ENCODE results near the gene PCDHGA9.
"Not testable (repeated sequence)": the region's sequence is repeated elsewhere in the genome, so short reads cannot be mapped to it uniquely, and the experiment has no call there.

Gene PCDHGA9

GRCh38 chr5:141393267-141393666 lies 9.3 kb upstream of the PCDHGA9 start:
- H3K4me1 ChIP-seq (ENCODE audit: control extremely low read depth in 1 of 4, control insufficient read depth in 4 of 4, insufficient read depth in 4 of 4, low read length in 3 of 4), result no peaks in the 10 kb centered on the region
- H3K4me3 ChIP-seq (ENCODE audit: control insufficient read depth in 1 of 7, extremely low read depth in 1 of 7, insufficient read depth in 4 of 7, low read depth in 2 of 7, low read length in 6 of 7), result peak overlapping the region in 1 of 7 experiments; percentile 28
- H3K36me3 ChIP-seq (ENCODE audit: control insufficient read depth in 4 of 4, insufficient read depth in 4 of 4, low read length in 3 of 4), result peaks cover 0 to 8% (median 0%) of the 10 kb centered on the region in 4 experiments
- peaks cover 3 to 73% (median 52%) of the 10 kb centered on the region in 5 experiments for H3K9me3 ChIP-seq (ENCODE audit: control extremely low read depth in 1 of 5, control insufficient read depth in 4 of 5, insufficient read depth in 2 of 5, low read depth in 1 of 5, low read length in 4 of 5)
- POLR2A ChIA-PET, result no interaction called here
- H3K27me3 ChIP-seq (replicated peaks in 2 of 5; ENCODE audit: control insufficient read depth in 4 of 5, insufficient read depth in 5 of 5, low read length in 4 of 5), result peaks cover 13 to 73% (median 35%) of the 10 kb centered on the region in 5 experiments
- CTCF ChIA-PET, result interaction anchor here (1.3 kb wide), 1 partner anchor 165 kb away, joined by 4 read pairs; no protein-coding TSS in a partner anchor
- 30% methylated on average over 17 of the region's 21 CpGs for whole genome bisulfite sequencing (ENCODE audit: insufficient coverage)
- DNase-seq, result no peak
- no peak overlapping the region for H3K27ac ChIP-seq (ENCODE audit: insufficient read depth in 1 of 2, low read depth in 1 of 2, low read length in 2 of 2, poor library complexity in 1 of 2, severe bottlenecking in 2 of 2)

GRCh38 chr5:141394401-141395187 lies 8.0 kb upstream of the PCDHGA9 start:
- 32% methylated on average over 26 of the region's 53 CpGs for WGBS (ENCODE audit: insufficient coverage)
- peaks cover 12 to 73% (median 33%) of the 10 kb centered on the region in 5 experiments for H3K27me3 ChIP-seq (replicated peaks in 2 of 5; ENCODE audit: control insufficient read depth in 4 of 5, insufficient read depth in 5 of 5, low read length in 4 of 5)
- H3K4me1 ChIP-seq (ENCODE audit: control extremely low read depth in 1 of 4, control insufficient read depth in 4 of 4, insufficient read depth in 4 of 4, low read length in 3 of 4); H3K4me3 ChIP-seq (ENCODE audit: control insufficient read depth in 1 of 7, extremely low read depth in 1 of 7, insufficient read depth in 4 of 7, low read depth in 2 of 7, low read length in 6 of 7); H3K27ac ChIP-seq (ENCODE audit: insufficient read depth in 1 of 2, low read depth in 1 of 2, low read length in 2 of 2, poor library complexity in 1 of 2, severe bottlenecking in 2 of 2); H3K36me3 ChIP-seq (ENCODE audit: control insufficient read depth in 4 of 4, insufficient read depth in 4 of 4, low read length in 3 of 4); DNase-seq; POLR2A ChIA-PET: not testable (repeated sequence)
- peaks cover 3 to 72% (median 52%) of the 10 kb centered on the region in 5 experiments for H3K9me3 ChIP-seq (ENCODE audit: control extremely low read depth in 1 of 5, control insufficient read depth in 4 of 5, insufficient read depth in 2 of 5, low read depth in 1 of 5, low read length in 4 of 5)
- CTCF ChIA-PET, result interaction anchor here (1.1 to 4.1 kb wide), 3 partner anchors 19 to 118 kb away, joined by 3 to 17 read pairs (median 9); partner anchors contain the start of genes PCDHGA10 and TAF7

GRCh38 chr5:141397756-141398551 lies 4.6 kb upstream of the PCDHGA9 start, which contains the start of gene PCDHGB5:
Gene PCDHGB5 (plus strand): TSS chr5:141397947. CDS start chr5:141398128, 181 bp downstream.
- Histone ChIP-seq H3K27me3 (replicated peaks in 2 of 5; ENCODE audit: control insufficient read depth in 4 of 5, insufficient read depth in 5 of 5, low read length in 4 of 5) (peaks cover 22 to 70% (median 31%) of the 10 kb centered on the region in 5 experiments), H3K9me3 (ENCODE audit: control extremely low read depth in 1 of 5, control insufficient read depth in 4 of 5, insufficient read depth in 2 of 5, low read depth in 1 of 5, low read length in 4 of 5) (peaks cover 8 to 69% (median 52%) of the 10 kb centered on the region in 5 experiments), H3K4me3 (ENCODE audit: control insufficient read depth in 1 of 7, extremely low read depth in 1 of 7, insufficient read depth in 4 of 7, low read depth in 2 of 7, low read length in 6 of 7) (peak within 1 kb of the TSS in 5 of 7 experiments; percentile 29 to 71 (median 48))
- DNase-seq, result peak; percentile 43 to 81 (median 79)
- H3K36me3 ChIP-seq (ENCODE audit: control insufficient read depth in 4 of 4, insufficient read depth in 4 of 4, low read length in 3 of 4); POLR2A ChIA-PET; H3K27ac ChIP-seq (ENCODE audit: insufficient read depth in 1 of 2, low read depth in 1 of 2, low read length in 2 of 2, poor library complexity in 1 of 2, severe bottlenecking in 2 of 2); H3K4me1 ChIP-seq (ENCODE audit: control extremely low read depth in 1 of 4, control insufficient read depth in 4 of 4, insufficient read depth in 4 of 4, low read length in 3 of 4): not testable (repeated sequence)
- CTCF ChIA-PET, result interaction anchor here (0.6 to 4.1 kb wide), 14 partner anchors 9 to 166 kb away, joined by 3 to 20 read pairs (median 4); partner anchors contain the start of genes PCDHGA10, PCDHGA11, PCDHGB3 and PCDHGB6
- WGBS (ENCODE audit: insufficient coverage), result 4% methylated on average over 9 of the region's 43 CpGs

DNA sequence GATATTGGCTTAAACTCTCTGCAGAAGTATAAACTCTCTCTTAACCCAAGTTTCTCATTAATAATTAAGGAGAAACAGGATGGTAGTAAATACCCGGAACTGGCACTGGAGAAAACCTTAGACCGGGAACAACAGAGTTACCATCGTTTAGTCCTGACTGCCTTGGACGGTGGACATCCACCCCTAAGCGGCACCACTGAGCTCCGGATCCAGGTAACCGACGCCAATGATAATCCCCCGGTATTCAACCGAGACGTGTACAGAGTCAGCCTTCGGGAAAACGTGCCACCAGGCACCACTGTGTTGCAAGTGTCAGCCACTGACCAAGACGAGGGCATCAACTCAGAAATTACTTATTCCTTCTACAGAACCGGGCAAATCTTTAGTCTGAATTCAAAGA lies 4.0 kb upstream of the PCDHGA9 start:
- DNase-seq, result no peak
- Histone ChIP-seq H3K4me1 (ENCODE audit: control extremely low read depth in 1 of 4, control insufficient read depth in 4 of 4, insufficient read depth in 4 of 4, low read length in 3 of 4) (no peaks in the 10 kb centered on the region), H3K36me3 (ENCODE audit: control insufficient read depth in 4 of 4, insufficient read depth in 4 of 4, low read length in 3 of 4) (no peaks in the 10 kb centered on the region), H3K9me3 (ENCODE audit: control extremely low read depth in 1 of 5, control insufficient read depth in 4 of 5, insufficient read depth in 2 of 5, low read depth in 1 of 5, low read length in 4 of 5) (peaks cover 8 to 69% (median 52%) of the 10 kb centered on the region in 5 experiments), H3K27ac (ENCODE audit: insufficient read depth in 1 of 2, low read depth in 1 of 2, low read length in 2 of 2, poor library complexity in 1 of 2, severe bottlenecking in 2 of 2) (no peak overlapping the region), H3K4me3 (ENCODE audit: control insufficient read depth in 1 of 7, extremely low read depth in 1 of 7, insufficient read depth in 4 of 7, low read depth in 2 of 7, low read length in 6 of 7) (peak overlapping the region in 1 of 7 experiments; percentile 28), H3K27me3 (replicated peaks in 2 of 5; ENCODE audit: control insufficient read depth in 4 of 5, insufficient read depth in 5 of 5, low read length in 4 of 5) (peaks cover 24 to 70% (median 28%) of the 10 kb centered on the region in 5 experiments)
- CTCF ChIA-PET, result interaction anchor here (0.6 to 4.1 kb wide), 6 partner anchors 8 to 164 kb away, joined by 3 to 20 read pairs (median 10); partner anchors contain the start of genes PCDHGA10, PCDHGA11, PCDHGB3 and PCDHGB6
- POLR2A ChIA-PET, result no interaction called here
- WGBS (ENCODE audit: insufficient coverage), result 27% methylated on average over 14 of the region's 15 CpGs

DNA sequence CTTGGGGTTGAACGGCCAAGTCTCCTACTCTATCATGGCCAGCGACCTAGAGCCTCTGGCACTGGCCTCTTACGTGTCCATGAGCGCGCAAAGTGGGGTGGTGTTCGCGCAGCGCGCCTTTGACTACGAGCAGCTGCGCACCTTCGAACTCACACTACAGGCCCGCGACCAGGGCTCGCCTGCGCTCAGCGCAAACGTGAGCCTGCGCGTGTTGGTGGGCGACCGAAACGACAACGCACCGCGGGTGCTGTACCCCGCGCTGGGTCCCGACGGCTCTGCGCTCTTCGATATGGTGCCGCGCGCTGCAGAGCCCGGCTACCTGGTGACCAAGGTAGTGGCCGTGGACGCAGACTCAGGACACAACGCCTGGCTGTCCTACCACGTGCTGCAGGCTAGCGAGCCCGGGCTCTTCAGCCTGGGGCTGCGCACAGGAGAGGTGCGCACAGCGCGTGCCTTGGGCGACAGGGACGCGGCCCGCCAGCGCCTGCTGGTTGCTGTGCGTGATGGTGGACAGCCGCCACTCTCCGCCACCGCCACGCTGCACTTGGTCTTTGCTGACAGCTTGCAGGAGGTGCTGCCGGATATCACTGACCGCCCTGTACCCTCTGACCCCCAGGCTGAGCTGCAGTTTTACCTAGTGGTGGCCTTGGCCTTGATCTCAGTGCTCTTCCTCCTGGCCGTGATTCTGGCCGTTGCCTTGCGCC lies 2.9 kb upstream of the PCDHGA9 start:
- no peaks in the 10 kb centered on the region for H3K36me3 ChIP-seq (ENCODE audit: control insufficient read depth in 4 of 4, insufficient read depth in 4 of 4, low read length in 3 of 4)
- 25% methylated on average over 59 of the region's 61 CpGs for WGBS (ENCODE audit: insufficient coverage)
- ChIA-PET CTCF (interaction anchor here (1.1 to 4.1 kb wide), 6 partner anchors 13 to 165 kb away, joined by 3 to 15 read pairs (median 4); partner anchors contain the start of genes PCDHGA10, PCDHGA11, PCDHGB3 and PCDHGB4), POLR2A (no interaction called here)
- H3K27ac ChIP-seq (ENCODE audit: insufficient read depth in 1 of 2, low read depth in 1 of 2, low read length in 2 of 2, poor library complexity in 1 of 2, severe bottlenecking in 2 of 2), result no peak overlapping the region
- no peaks in the 10 kb centered on the region for H3K4me1 ChIP-seq (ENCODE audit: control extremely low read depth in 1 of 4, control insufficient read depth in 4 of 4, insufficient read depth in 4 of 4, low read length in 3 of 4)
- peaks cover 26 to 70% (median 32%) of the 10 kb centered on the region in 5 experiments for H3K27me3 ChIP-seq (replicated peaks in 2 of 5; ENCODE audit: control insufficient read depth in 4 of 5, insufficient read depth in 5 of 5, low read length in 4 of 5)
- no peak overlapping the region for H3K4me3 ChIP-seq (ENCODE audit: control insufficient read depth in 1 of 7, extremely low read depth in 1 of 7, insufficient read depth in 4 of 7, low read depth in 2 of 7, low read length in 6 of 7)
- DNase-seq, result no peak
- H3K9me3 ChIP-seq (ENCODE audit: control extremely low read depth in 1 of 5, control insufficient read depth in 4 of 5, insufficient read depth in 2 of 5, low read depth in 1 of 5, low read length in 4 of 5), result peaks cover 8 to 68% (median 54%) of the 10 kb centered on the region in 5 experiments

GRCh38 chr5:141403387-141403786 lies 809 bp downstream of the PCDHGA9 start:
- peaks cover 33 to 89% (median 40%) of the 10 kb centered on the region in 5 experiments for H3K27me3 ChIP-seq (replicated peaks in 2 of 5; ENCODE audit: control insufficient read depth in 4 of 5, insufficient read depth in 5 of 5, low read length in 4 of 5)

More at GRCh38 chr5:141403387-141403786, 809 bp downstream of the PCDHGA9 start:
- no peak overlapping the region for H3K27ac ChIP-seq (ENCODE audit: insufficient read depth in 1 of 2, low read depth in 1 of 2, low read length in 2 of 2, poor library complexity in 1 of 2, severe bottlenecking in 2 of 2)
- ChIA-PET CTCF (interaction anchor here (0.7 to 1.2 kb wide), 4 partner anchors 14 to 161 kb away, joined by 3 to 5 read pairs (median 4); partner anchors contain the start of gene PCDHGB7), POLR2A (no interaction called here)
- H3K4me1 ChIP-seq (ENCODE audit: control extremely low read depth in 1 of 4, control insufficient read depth in 4 of 4, insufficient read depth in 4 of 4, low read length in 3 of 4), result no peaks in the 10 kb centered on the region
- DNase-seq, result no peak
- H3K36me3 ChIP-seq (ENCODE audit: control insufficient read depth in 4 of 4, insufficient read depth in 4 of 4, low read length in 3 of 4), result no peaks in the 10 kb centered on the region
- H3K4me3 ChIP-seq (ENCODE audit: control insufficient read depth in 1 of 7, extremely low read depth in 1 of 7, insufficient read depth in 4 of 7, low read depth in 2 of 7, low read length in 6 of 7), result no peak overlapping the region
- H3K9me3 ChIP-seq (ENCODE audit: control extremely low read depth in 1 of 5, control insufficient read depth in 4 of 5, insufficient read depth in 2 of 5, low read depth in 1 of 5, low read length in 4 of 5), result peaks cover 7 to 67% (median 53%) of the 10 kb centered on the region in 5 experiments
- WGBS (ENCODE audit: insufficient coverage), result 21% methylated on average over 21 of the region's 22 CpGs
